B cell (primary cell): ENCODE data around the gene APOE.

ENCODE experiments used
- CTCF ChIP-seq: fragments of 200-600 bp; IDR thresholded peaks from one replicate; pipeline ENCODE4 v1.8.0; 2022; ENCODE audit warnings: antibody characterized with exemption, mild to moderate bottlenecking
- EZH2 ChIP-seq: IDR thresholded peaks from 2 replicates; pipeline ENCODE4 v1.6.1; 2012; ENCODE audit warnings: borderline replicate concordance, low read depth, mild to moderate bottlenecking, moderate library complexity, low read length; ENCODE audit not compliant: insufficient read depth, poor library complexity, severe bottlenecking

DNA sequence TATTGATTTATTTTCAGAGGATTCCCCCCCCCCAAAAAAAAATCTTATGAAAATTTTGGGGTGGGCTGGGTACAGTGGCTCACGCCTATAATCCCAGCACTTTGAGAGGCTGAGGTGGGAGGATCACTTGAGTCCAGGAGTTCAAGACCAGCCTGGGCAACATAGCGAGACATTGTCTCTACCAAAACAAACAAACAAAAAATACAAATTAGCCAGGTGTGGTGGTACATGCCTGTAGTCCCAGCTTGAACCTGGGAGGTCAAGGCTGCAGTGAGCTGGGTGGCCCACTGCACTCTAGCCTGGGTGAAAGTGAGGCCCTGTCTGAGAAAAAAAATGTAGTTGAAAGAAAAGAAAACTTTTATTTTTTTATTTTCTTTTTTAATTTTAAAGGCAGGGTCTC, 41.6 kb upstream of the APOE start:
- TF ChIP-seq CTCF (no peak), EZH2 (no peak)
